Liver (tissue), 9 donors: ENCODE data around the gene SLC6A8. TPM values are rescaled to one million over a fixed set of nuclear protein-coding genes. Genes with fewer than 3 reads are reported as not detected.

ENCODE experiments used
- DNase-seq: peaks from one replicate; pipeline ENCODE4 v3.0.0-alpha.2; 2017; ENCODE audit warnings: low spot score
- H3K27ac ChIP-seq, 2 donors: one replicate each; pipeline ENCODE4 v1.7.0; 2013; ENCODE audit warnings: inconsistent platforms in 2 of 2, low read length in 2 of 2, control low read depth in 1 of 2, low read depth in 1 of 2, mild to moderate bottlenecking in 1 of 2
- H3K27me3 ChIP-seq, 4 donors: one replicate each; pipeline versions ENCODE4 v1.6.1 to v1.7.0; 2013; ENCODE audit warnings: low read length in 3 of 4, inconsistent platforms in 1 of 4, mild to moderate bottlenecking in 1 of 4, moderate library complexity in 1 of 4; ENCODE audit not compliant: control insufficient read depth in 4 of 4, insufficient read depth in 4 of 4
- H3K36me3 ChIP-seq, 4 donors: one replicate each; pipeline versions ENCODE4 v1.6.1 to v1.7.0; 2013; ENCODE audit warnings: low read length in 3 of 4, mild to moderate bottlenecking in 3 of 4, low read depth in 1 of 4, moderate library complexity in 1 of 4; ENCODE audit not compliant: control insufficient read depth in 4 of 4, insufficient read depth in 3 of 4
- H3K4me1 ChIP-seq, 4 donors: one replicate each; pipeline versions ENCODE4 v1.6.1 to v1.7.0; 2013; ENCODE audit warnings: low read length in 3 of 4, mild to moderate bottlenecking in 3 of 4, moderate library complexity in 1 of 4; ENCODE audit not compliant: control insufficient read depth in 4 of 4, insufficient read depth in 4 of 4
- H3K4me3 ChIP-seq, 3 donors: one replicate each; pipeline versions ENCODE4 v1.6.1 to v1.7.0; 2013; ENCODE audit warnings: low read length in 3 of 3, control low read depth in 1 of 3, low read depth in 1 of 3, mild to moderate bottlenecking in 1 of 3
- H3K9ac ChIP-seq, 2 donors: one replicate each; pipeline ENCODE4 v1.7.0; 2013; ENCODE audit warnings: low read length in 2 of 2, mild to moderate bottlenecking in 2 of 2, moderate library complexity in 2 of 2, control low read depth in 1 of 2, low read depth in 1 of 2
- H3K9me3 ChIP-seq, 4 donors: one replicate each; pipeline versions ENCODE4 v1.6.1 to v1.7.0; 2013; ENCODE audit warnings: low read length in 3 of 4; ENCODE audit not compliant: control insufficient read depth in 4 of 4
- ATF3 ChIP-seq: IDR thresholded peaks from 2 replicates; pipeline ENCODE4 v1.6.1; 2016; ENCODE audit warnings: antibody characterized with exemption
- EGR1 ChIP-seq, 2 donors: IDR thresholded peaks; 2 replicates each; pipeline ENCODE4 v1.6.1; 2016 to 2018; ENCODE audit warnings: antibody characterized with exemption in 2 of 2, low read depth in 2 of 2
- FOXA1 ChIP-seq: IDR thresholded peaks from 2 replicates; pipeline ENCODE4 v1.6.1; 2016; ENCODE audit warnings: antibody characterized with exemption
- FOXA2 ChIP-seq: IDR thresholded peaks from 2 replicates; pipeline ENCODE4 v1.6.1; 2016; ENCODE audit warnings: antibody characterized with exemption
- GABPA ChIP-seq, 2 donors: IDR thresholded peaks in 1 of 2; conservative IDR thresholded peaks in 1 of 2; 2 replicates each; pipeline ENCODE4 v1.6.1; 2016; ENCODE audit warnings: antibody characterized with exemption in 2 of 2, mild to moderate bottlenecking in 1 of 2, moderate library complexity in 1 of 2
- HNF4A ChIP-seq, 2 donors: conservative IDR thresholded peaks; 2 replicates each; pipeline ENCODE4 v1.6.1; 2016; ENCODE audit warnings: antibody characterized with exemption in 2 of 2, mild to moderate bottlenecking in 2 of 2
- HNF4G ChIP-seq: IDR thresholded peaks from 2 replicates; pipeline ENCODE4 v1.6.1; 2016; ENCODE audit warnings: antibody characterized with exemption
- JUND ChIP-seq, 2 donors: IDR thresholded peaks; 2 replicates each; pipeline ENCODE4 v1.6.1; 2016; ENCODE audit warnings: antibody characterized with exemption in 2 of 2
- MAX ChIP-seq: IDR thresholded peaks from 2 replicates; pipeline ENCODE4 v1.6.1; 2016; ENCODE audit warnings: antibody characterized with exemption
- NR2F2 ChIP-seq: IDR thresholded peaks from 2 replicates; pipeline ENCODE4 v1.6.1; 2016; ENCODE audit warnings: antibody characterized with exemption
- RAD21 ChIP-seq, 2 donors: IDR thresholded peaks; 2 replicates each; pipeline ENCODE4 v1.6.1; 2016; ENCODE audit warnings: antibody characterized with exemption in 2 of 2, mild to moderate bottlenecking in 2 of 2
- RXRA ChIP-seq, 2 donors: IDR thresholded peaks; 2 replicates each; pipeline ENCODE4 v1.6.1; 2017 to 2018; ENCODE audit warnings: antibody characterized with exemption in 2 of 2, mild to moderate bottlenecking in 1 of 2
- SP1 ChIP-seq: IDR thresholded peaks from 2 replicates; pipeline ENCODE4 v1.6.1; 2018; ENCODE audit warnings: antibody characterized with exemption, mild to moderate bottlenecking
- TAF1 ChIP-seq: conservative IDR thresholded peaks from 2 replicates; pipeline ENCODE4 v1.6.1; 2016; ENCODE audit warnings: antibody characterized with exemption, mild to moderate bottlenecking
- YY1 ChIP-seq: IDR thresholded peaks from 2 replicates; pipeline ENCODE4 v1.6.1; 2016; ENCODE audit warnings: antibody characterized with exemption, mild to moderate bottlenecking
- ZBTB33 ChIP-seq: IDR thresholded peaks from 2 replicates; pipeline ENCODE4 v1.6.1; 2016; ENCODE audit warnings: antibody characterized with exemption
- WGBS: extraction: QIAGEN DNeasy Blood & Tissue Kit; methylation state at CpG from one replicate; pipeline ENCODE4 v1.1.7; 2013; 5-methylcytosine and 5-hydroxymethylcytosine counted together
- polyA plus RNA-seq, 2 donors: library from polyadenylated mRNA; stranded (reverse) in 1 of 2; unstranded in 1 of 2; fragments of 200-250 nt in 1 of 2; fragments of >200 nt in 1 of 2; fragmentation: Nextera tagmentation in 1 of 2; extraction: Ambion mirVana in 1 of 2; gene quantifications; one replicate each; pipeline versions ENCODE4 v1.2.1 to v1.2.3, GENCODE V29; 2013 to 2015
- total RNA-seq, 2 donors: library from RNA; depleted of rRNA; stranded (reverse); fragments of >200 nt; gene quantifications; one replicate each; pipeline ENCODE4 v1.2.3, GENCODE V29; 2014
- TF ChIP-seq, protein P1 (sequence below): fragments of 150-350 bp; IDR thresholded peaks from 2 replicates; pipeline ENCODE4 v1.5.1; 2017; ENCODE audit warnings: improper control_type of control experiment, low read depth, low read length; ENCODE audit not compliant: missing input control
- TF ChIP-seq, protein P2 (sequence below): IDR thresholded peaks from 2 replicates; pipeline ENCODE4 v1.6.1; 2016; ENCODE audit warnings: antibody characterized with exemption, mild to moderate bottlenecking
- donor health status: healthy.
- donor health status: healthy.
- donor health status: healthy.
- donor health status: healthy.
- donor health status: healthy.

Gene SLC6A8
- total and polyA plus RNA-seq, 4 donors: 0.25 to 44.4 (median 1.4) TPM

DNA sequence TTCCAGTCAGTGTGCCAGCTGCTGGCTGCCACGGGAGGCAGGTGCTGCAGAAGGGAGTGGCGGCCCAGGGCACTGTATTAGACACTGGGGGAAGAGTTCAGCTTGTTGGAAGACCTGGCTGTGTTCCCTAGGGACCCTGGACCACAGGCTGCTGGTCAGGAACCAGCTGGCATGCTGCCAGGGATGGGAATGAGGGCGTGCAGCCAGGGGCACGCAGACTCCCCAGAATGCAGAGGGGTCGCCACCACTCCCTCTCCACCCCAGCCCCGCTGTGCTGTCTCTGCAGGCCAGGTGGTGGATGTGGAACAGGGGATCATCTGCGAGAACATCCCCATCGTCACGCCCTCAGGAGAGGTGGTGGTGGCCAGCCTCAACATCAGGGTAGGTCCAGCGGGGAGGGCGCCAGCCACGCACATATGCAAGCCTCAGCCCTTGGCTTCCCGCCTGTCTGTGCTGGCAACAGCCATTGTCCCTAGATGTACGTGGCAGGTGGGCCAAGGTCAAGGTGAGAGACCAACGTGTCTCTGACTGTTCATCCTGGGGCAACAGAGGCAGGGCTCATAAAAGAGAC is 49.2 kb downstream of the SLC6A8 start:
- Histone ChIP-seq H3K4me3 (no peak overlapping the region), H3K27ac (no peak overlapping the region), H3K9ac (no peak overlapping the region), H3K4me1 (no peaks in the 10 kb centered on the region), H3K27me3 (no peaks in the 10 kb centered on the region), H3K9me3 (no peaks in the 10 kb centered on the region), H3K36me3 (peaks cover 0 to 8% (median 1%) of the 10 kb centered on the region in 4 donors)
- no peak for TF ChIP-seq SP1
- TF ChIP-seq, protein P1, sequence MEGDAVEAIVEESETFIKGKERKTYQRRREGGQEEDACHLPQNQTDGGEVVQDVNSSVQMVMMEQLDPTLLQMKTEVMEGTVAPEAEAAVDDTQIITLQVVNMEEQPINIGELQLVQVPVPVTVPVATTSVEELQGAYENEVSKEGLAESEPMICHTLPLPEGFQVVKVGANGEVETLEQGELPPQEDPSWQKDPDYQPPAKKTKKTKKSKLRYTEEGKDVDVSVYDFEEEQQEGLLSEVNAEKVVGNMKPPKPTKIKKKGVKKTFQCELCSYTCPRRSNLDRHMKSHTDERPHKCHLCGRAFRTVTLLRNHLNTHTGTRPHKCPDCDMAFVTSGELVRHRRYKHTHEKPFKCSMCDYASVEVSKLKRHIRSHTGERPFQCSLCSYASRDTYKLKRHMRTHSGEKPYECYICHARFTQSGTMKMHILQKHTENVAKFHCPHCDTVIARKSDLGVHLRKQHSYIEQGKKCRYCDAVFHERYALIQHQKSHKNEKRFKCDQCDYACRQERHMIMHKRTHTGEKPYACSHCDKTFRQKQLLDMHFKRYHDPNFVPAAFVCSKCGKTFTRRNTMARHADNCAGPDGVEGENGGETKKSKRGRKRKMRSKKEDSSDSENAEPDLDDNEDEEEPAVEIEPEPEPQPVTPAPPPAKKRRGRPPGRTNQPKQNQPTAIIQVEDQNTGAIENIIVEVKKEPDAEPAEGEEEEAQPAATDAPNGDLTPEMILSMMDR: no peak
- no peak for TF ChIP-seq TAF1
- TF ChIP-seq YY1: no peak
- TF ChIP-seq MAX: no peak
- no peak for TF ChIP-seq RXRA (IDR thresholded peaks at IDR 0.05)
- no peak for TF ChIP-seq GABPA (IDR thresholded peaks at IDR 0.05 in 1 of 2, conservative IDR thresholded peaks at IDR 0.05 in 1 of 2)
- TF ChIP-seq FOXA1: no peak
- no peak for TF ChIP-seq EGR1 (IDR thresholded peaks at IDR 0.05; ENCODE audit: low read depth in 2 of 2)
- TF ChIP-seq ATF3: no peak
- no peak for TF ChIP-seq NR2F2
- TF ChIP-seq FOXA2: no peak
- TF ChIP-seq ZBTB33: no peak
- TF ChIP-seq JUND (IDR thresholded peaks at IDR 0.05): no peak
- TF ChIP-seq HNF4G: no peak
- no peak for TF ChIP-seq HNF4A (conservative IDR thresholded peaks at IDR 0.05)
- TF ChIP-seq, protein P2, sequence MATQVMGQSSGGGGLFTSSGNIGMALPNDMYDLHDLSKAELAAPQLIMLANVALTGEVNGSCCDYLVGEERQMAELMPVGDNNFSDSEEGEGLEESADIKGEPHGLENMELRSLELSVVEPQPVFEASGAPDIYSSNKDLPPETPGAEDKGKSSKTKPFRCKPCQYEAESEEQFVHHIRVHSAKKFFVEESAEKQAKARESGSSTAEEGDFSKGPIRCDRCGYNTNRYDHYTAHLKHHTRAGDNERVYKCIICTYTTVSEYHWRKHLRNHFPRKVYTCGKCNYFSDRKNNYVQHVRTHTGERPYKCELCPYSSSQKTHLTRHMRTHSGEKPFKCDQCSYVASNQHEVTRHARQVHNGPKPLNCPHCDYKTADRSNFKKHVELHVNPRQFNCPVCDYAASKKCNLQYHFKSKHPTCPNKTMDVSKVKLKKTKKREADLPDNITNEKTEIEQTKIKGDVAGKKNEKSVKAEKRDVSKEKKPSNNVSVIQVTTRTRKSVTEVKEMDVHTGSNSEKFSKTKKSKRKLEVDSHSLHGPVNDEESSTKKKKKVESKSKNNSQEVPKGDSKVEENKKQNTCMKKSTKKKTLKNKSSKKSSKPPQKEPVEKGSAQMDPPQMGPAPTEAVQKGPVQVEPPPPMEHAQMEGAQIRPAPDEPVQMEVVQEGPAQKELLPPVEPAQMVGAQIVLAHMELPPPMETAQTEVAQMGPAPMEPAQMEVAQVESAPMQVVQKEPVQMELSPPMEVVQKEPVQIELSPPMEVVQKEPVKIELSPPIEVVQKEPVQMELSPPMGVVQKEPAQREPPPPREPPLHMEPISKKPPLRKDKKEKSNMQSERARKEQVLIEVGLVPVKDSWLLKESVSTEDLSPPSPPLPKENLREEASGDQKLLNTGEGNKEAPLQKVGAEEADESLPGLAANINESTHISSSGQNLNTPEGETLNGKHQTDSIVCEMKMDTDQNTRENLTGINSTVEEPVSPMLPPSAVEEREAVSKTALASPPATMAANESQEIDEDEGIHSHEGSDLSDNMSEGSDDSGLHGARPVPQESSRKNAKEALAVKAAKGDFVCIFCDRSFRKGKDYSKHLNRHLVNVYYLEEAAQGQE: no peak
- no peak for TF ChIP-seq RAD21 (IDR thresholded peaks at IDR 0.05)
- DNase-seq: no peak
- 89% methylated on average over 15 of the region's 15 CpGs for WGBS
